ENCODE measurements around the gene KCNS3.
"Not testable (repeated sequence)": the region's sequence is repeated elsewhere in the genome, so short reads cannot be mapped to it uniquely, and the experiment has no call there.

The KCNS3 gene

DNA sequence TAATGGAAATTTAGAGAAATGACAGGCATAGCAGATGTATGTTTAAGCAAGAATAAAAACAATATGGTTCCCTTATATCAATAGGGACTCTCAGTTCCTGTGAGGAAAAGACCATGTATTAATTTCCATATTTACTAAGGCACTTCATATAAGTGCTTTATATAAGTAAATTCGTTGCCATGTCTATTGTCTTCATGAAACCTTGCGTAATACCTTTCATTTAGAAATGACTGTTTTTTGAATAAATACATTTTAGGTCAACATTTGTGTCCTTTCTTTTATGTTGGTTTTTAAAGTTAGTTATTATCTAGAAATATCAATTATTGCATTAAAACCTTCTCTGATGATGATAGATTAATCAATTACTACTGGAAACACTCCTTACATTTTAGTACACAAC is 83.3 kb downstream of the KCNS3 start:
- H3K27me3 ChIP-seq (ENCODE audit: insufficient read depth, poor library complexity, severe bottlenecking), result no peaks in the 10 kb centered on the region
- TF ChIP-seq POLR2AphosphoS5 (IDR thresholded peaks at IDR 0.05; ENCODE audit: low read depth), result no peak

DNA sequence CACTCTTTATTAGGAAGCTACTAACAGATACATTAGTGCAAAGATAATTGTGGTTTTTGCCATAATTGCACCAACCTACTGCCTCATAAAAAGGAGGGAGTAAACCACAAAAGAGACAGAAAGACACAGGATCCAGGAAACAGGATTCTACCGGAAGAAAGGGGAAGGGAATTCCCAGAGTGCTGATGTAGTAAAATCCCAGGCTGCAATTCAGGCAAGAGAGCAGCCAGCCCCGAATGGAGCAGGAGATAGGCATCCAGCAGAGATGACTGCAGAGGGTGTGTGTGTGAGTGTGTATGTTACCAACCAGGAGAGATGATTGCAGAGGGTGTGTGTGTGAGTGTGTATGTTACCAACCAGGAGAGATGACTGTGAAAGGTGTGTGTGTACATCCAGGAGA is 84.4 kb downstream of the KCNS3 start:
- no peak for DNase-seq (ENCODE audit: low read depth in 1 of 2, low spot score in 1 of 2)
- no peak for TF ChIP-seq POLR2AphosphoS5 (IDR thresholded peaks at IDR 0.05; ENCODE audit: low read depth)
- TF ChIP-seq, protein P1, sequence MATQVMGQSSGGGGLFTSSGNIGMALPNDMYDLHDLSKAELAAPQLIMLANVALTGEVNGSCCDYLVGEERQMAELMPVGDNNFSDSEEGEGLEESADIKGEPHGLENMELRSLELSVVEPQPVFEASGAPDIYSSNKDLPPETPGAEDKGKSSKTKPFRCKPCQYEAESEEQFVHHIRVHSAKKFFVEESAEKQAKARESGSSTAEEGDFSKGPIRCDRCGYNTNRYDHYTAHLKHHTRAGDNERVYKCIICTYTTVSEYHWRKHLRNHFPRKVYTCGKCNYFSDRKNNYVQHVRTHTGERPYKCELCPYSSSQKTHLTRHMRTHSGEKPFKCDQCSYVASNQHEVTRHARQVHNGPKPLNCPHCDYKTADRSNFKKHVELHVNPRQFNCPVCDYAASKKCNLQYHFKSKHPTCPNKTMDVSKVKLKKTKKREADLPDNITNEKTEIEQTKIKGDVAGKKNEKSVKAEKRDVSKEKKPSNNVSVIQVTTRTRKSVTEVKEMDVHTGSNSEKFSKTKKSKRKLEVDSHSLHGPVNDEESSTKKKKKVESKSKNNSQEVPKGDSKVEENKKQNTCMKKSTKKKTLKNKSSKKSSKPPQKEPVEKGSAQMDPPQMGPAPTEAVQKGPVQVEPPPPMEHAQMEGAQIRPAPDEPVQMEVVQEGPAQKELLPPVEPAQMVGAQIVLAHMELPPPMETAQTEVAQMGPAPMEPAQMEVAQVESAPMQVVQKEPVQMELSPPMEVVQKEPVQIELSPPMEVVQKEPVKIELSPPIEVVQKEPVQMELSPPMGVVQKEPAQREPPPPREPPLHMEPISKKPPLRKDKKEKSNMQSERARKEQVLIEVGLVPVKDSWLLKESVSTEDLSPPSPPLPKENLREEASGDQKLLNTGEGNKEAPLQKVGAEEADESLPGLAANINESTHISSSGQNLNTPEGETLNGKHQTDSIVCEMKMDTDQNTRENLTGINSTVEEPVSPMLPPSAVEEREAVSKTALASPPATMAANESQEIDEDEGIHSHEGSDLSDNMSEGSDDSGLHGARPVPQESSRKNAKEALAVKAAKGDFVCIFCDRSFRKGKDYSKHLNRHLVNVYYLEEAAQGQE (IDR thresholded peaks at IDR 0.05; ENCODE audit: insufficient replicate concordance, low read depth), result no peak
- TF ChIP-seq, protein P2, sequence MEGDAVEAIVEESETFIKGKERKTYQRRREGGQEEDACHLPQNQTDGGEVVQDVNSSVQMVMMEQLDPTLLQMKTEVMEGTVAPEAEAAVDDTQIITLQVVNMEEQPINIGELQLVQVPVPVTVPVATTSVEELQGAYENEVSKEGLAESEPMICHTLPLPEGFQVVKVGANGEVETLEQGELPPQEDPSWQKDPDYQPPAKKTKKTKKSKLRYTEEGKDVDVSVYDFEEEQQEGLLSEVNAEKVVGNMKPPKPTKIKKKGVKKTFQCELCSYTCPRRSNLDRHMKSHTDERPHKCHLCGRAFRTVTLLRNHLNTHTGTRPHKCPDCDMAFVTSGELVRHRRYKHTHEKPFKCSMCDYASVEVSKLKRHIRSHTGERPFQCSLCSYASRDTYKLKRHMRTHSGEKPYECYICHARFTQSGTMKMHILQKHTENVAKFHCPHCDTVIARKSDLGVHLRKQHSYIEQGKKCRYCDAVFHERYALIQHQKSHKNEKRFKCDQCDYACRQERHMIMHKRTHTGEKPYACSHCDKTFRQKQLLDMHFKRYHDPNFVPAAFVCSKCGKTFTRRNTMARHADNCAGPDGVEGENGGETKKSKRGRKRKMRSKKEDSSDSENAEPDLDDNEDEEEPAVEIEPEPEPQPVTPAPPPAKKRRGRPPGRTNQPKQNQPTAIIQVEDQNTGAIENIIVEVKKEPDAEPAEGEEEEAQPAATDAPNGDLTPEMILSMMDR (IDR thresholded peaks at IDR 0.05; ENCODE audit: insufficient read depth, low read length), result no peak
- no peak for TF ChIP-seq GABPA (IDR thresholded peaks at IDR 0.05; ENCODE audit: low read depth)
- TF ChIP-seq SPI1 (IDR thresholded peaks at IDR 0.05; ENCODE audit: borderline replicate concordance, low read depth), result no peak
- Histone ChIP-seq H3K27me3 (ENCODE audit: insufficient read depth, poor library complexity, severe bottlenecking) (no peaks in the 10 kb centered on the region), H3K4me3 (replicated peaks; ENCODE audit: insufficient read depth, low read length) (no peak overlapping the region), H3K27ac (replicated peaks) (no peak overlapping the region)

More for the DNA sequence above, 83.3 kb downstream of the KCNS3 start:
- DNase-seq (ENCODE audit: low read depth in 1 of 2, low spot score in 1 of 2), result no peak
- Histone ChIP-seq H3K27ac (replicated peaks) (no peak overlapping the region), H3K4me3 (replicated peaks; ENCODE audit: insufficient read depth, low read length) (no peak overlapping the region)

DNA sequence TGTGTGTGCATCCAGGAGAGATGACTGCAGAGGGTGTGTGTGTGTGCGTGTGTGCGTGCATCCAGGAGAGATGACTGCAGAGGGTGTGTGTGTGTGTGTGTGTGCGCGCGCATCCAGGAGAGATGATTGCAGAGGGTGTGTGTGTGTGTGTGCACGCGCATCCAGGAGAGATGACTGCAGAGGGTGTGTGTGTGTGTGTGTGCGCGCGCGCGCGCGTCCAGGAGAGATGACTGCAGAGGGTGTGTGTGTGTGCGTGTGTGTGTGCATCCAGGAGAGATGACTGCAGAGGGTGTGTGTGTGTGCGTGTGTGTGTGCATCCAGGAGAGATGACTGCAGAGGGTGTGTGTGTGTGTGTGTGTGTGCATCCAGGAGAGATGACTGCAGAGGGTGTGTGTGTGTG is 85.1 kb downstream of the KCNS3 start:
- not testable (repeated sequence) for H3K27me3 ChIP-seq (ENCODE audit: insufficient read depth, poor library complexity, severe bottlenecking); DNase-seq (ENCODE audit: low read depth in 1 of 2, low spot score in 1 of 2); H3K4me3 ChIP-seq (replicated peaks; ENCODE audit: insufficient read depth, low read length); H3K27ac ChIP-seq (replicated peaks)

DNA sequence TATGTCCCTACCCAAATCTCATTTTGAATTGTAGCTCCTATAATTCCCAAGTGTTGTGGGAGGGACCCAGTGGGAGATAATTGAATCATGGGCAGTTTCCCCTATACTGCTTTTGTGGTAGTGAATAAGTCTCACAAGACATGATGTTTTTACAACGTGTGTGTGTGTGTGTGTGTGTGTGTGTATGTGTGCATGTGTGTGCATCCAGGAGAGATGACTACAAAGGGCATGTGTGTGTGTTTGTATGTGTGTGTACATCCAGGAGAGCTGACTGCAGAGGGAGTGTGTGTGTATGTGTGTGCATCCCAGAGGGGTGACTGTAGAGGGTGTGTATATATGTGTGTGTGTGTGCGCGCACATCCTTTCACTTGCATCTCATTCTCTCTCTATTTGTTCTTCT is 86.7 kb downstream of the KCNS3 start:
- Histone ChIP-seq H3K27ac (replicated peaks) (no peak overlapping the region), H3K4me3 (replicated peaks; ENCODE audit: insufficient read depth, low read length) (no peak overlapping the region), H3K27me3 (ENCODE audit: insufficient read depth, poor library complexity, severe bottlenecking) (no peaks in the 10 kb centered on the region)
- TF ChIP-seq SPI1 (IDR thresholded peaks at IDR 0.05; ENCODE audit: borderline replicate concordance, low read depth) (no peak), POLR2AphosphoS5 (IDR thresholded peaks at IDR 0.05; ENCODE audit: low read depth) (no peak), GABPA (IDR thresholded peaks at IDR 0.05; ENCODE audit: low read depth) (no peak)
- TF ChIP-seq, protein P2 (IDR thresholded peaks at IDR 0.05; ENCODE audit: insufficient read depth, low read length), result no peak
- TF ChIP-seq, protein P1 (IDR thresholded peaks at IDR 0.05; ENCODE audit: insufficient replicate concordance, low read depth), result no peak
- DNase-seq (ENCODE audit: low read depth in 1 of 2, low spot score in 1 of 2), result no peak

DNA sequence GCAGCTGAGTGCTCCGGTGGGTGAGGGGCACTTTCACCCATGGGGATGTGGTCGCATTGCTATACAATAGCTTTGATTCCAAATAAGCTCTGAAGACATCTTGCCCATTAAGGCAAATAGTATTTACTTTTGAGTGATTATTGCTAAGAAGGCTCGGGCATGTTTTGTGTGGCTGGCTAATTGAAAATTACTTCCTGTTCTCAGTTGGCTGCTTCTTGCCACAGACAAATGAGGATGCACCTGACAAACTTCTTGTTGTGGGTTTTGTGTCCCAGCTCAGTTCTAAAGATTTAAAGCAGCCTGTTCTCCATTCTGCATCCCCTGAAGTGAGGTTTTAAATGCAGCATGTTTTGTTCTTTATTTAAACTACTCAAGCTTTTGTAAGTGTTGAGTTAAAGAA is 88.3 kb downstream of the KCNS3 start:
- no peak overlapping the region for H3K27ac ChIP-seq (replicated peaks)
- no peak for TF ChIP-seq GABPA (IDR thresholded peaks at IDR 0.05; ENCODE audit: low read depth)
- no peak overlapping the region for H3K4me3 ChIP-seq (replicated peaks; ENCODE audit: insufficient read depth, low read length)
- H3K27me3 ChIP-seq (ENCODE audit: insufficient read depth, poor library complexity, severe bottlenecking), result no peaks in the 10 kb centered on the region
- no peak for DNase-seq (ENCODE audit: low read depth in 1 of 2, low spot score in 1 of 2)

Measured in HL-60 (cell line).